IMR-90 (cell line): Measurements from ENCODE around the gene CCR5AS.

Experiments used
- ATAC-seq: fragments of 200-7000 bp; cut with Tn5 transposase; 2 replicates; pipeline ENCODE4 v1.9.1; 2020; ENCODE audit warnings: low read depth, mild to moderate bottlenecking, moderate library complexity
- BruUV-seq: library from RNA; stranded (reverse); fragments of 400-500 nt; replicated peaks from 2 replicates; lab custom pipeline; 2021; lab: Mats Ljungman, UMichigan
- CTCF ChIA-PET: fragments of 300-600 bp; formaldehyde crosslinking; extraction: SDS; loops from one replicate; lab custom pipeline; 2021; ENCODE audit warnings: antibody characterized with exemption; lab: Yijun Ruan, JAX
- POLR2A ChIA-PET: fragments of 300-600 bp; sonication (Branson Sonifier 250); formaldehyde crosslinking; loops from one replicate; lab custom pipeline; 2022; ENCODE audit warnings: antibody characterized with exemption; ENCODE audit not compliant: unreplicated experiment; lab: Charles Lee
- DNase-seq: peaks from one replicate; pipeline ENCODE4 v3.0.0; 2013
- H2AFZ ChIP-seq: replicated peaks from 2 replicates; pipeline ENCODE3; 2013; ENCODE audit warnings: low read length, mild to moderate bottlenecking; ENCODE audit not compliant: poor library complexity
- H2AK5ac ChIP-seq: 2 replicates; pipeline ENCODE4 v1.6.1; 2013; ENCODE audit warnings: low read depth, low read length, inconsistent platforms
- H2AK9ac ChIP-seq: replicated peaks from 2 replicates; pipeline ENCODE3; 2013; ENCODE audit warnings: mild to moderate bottlenecking, low read depth, low read length, moderate library complexity; ENCODE audit not compliant: poor library complexity
- H2BK120ac ChIP-seq: 2 replicates; pipeline ENCODE4 v1.6.1; 2013; ENCODE audit warnings: low read depth, low read length, inconsistent platforms
- H2BK15ac ChIP-seq: 3 replicates; pipeline ENCODE4 v1.6.1; 2013; ENCODE audit warnings: low read depth, low read length, inconsistent platforms
- H2BK20ac ChIP-seq: 2 replicates; pipeline ENCODE4 v1.6.1; 2013; ENCODE audit warnings: low read depth, mild to moderate bottlenecking, inconsistent platforms, low read length, moderate library complexity
- H2BK5ac ChIP-seq: 2 replicates; pipeline ENCODE4 v1.6.1; 2013; ENCODE audit warnings: mild to moderate bottlenecking, low read depth, low read length, inconsistent platforms; ENCODE audit not compliant: poor library complexity, severe bottlenecking
- H3K14ac ChIP-seq: replicated peaks from 2 replicates; pipeline ENCODE4 v1.6.1; 2013; ENCODE audit warnings: low read depth, low read length, inconsistent platforms
- H3K18ac ChIP-seq: 2 replicates; pipeline ENCODE4 v1.6.1; 2013; ENCODE audit warnings: low read depth, low read length, control low read depth
- H3K23ac ChIP-seq: 2 replicates; pipeline ENCODE4 v1.6.1; 2013; ENCODE audit warnings: low read depth, low read length, inconsistent platforms
- H3K27ac ChIP-seq: 2 replicates; pipeline ENCODE4 v1.5.1; 2013; ENCODE audit warnings: mild to moderate bottlenecking, control low read depth, low read length; ENCODE audit not compliant: insufficient read depth
- H3K27me3 ChIP-seq: 2 replicates; pipeline ENCODE4 v1.6.1; 2013; ENCODE audit warnings: low read length; ENCODE audit not compliant: control insufficient read depth, insufficient read depth
- H3K36me3 ChIP-seq: 2 replicates; pipeline ENCODE4 v1.6.1; 2013; ENCODE audit warnings: low read length, mixed read lengths; ENCODE audit not compliant: control insufficient read depth, insufficient read depth
- H3K4ac ChIP-seq: 2 replicates; pipeline ENCODE4 v1.6.1; 2013; ENCODE audit warnings: low read depth, low read length, inconsistent platforms
- H3K4me1 ChIP-seq: 2 replicates; pipeline ENCODE4 v1.6.1; 2013; ENCODE audit warnings: low read length, mixed read lengths; ENCODE audit not compliant: control insufficient read depth, insufficient read depth
- H3K4me2 ChIP-seq: 2 replicates; pipeline ENCODE4 v1.6.1; 2013; ENCODE audit warnings: low read depth, mild to moderate bottlenecking, control low read depth, low read length, moderate library complexity
- H3K4me3 ChIP-seq: 2 replicates; pipeline ENCODE4 v1.5.1; 2013; ENCODE audit warnings: low read depth, mild to moderate bottlenecking, control low read depth, low read length, moderate library complexity; ENCODE audit not compliant: insufficient read depth
- H3K56ac ChIP-seq: 2 replicates; pipeline ENCODE4 v1.6.1; 2013; ENCODE audit warnings: low read length, inconsistent platforms; ENCODE audit not compliant: insufficient read depth; ENCODE audit errors: extremely low read depth
- H3K79me1 ChIP-seq, 2 experiments: 2 replicates each; pipeline ENCODE4 v1.6.1; 2013; ENCODE audit warnings: low read length in 2 of 2, inconsistent platforms in 1 of 2, low read depth in 1 of 2
- H3K9ac ChIP-seq: 2 replicates; pipeline ENCODE4 v1.6.1; 2013; ENCODE audit warnings: low read depth, low read length, control low read depth
- H3K9me1 ChIP-seq: 2 replicates; pipeline ENCODE4 v1.6.1; 2013; ENCODE audit warnings: low read length, inconsistent platforms; ENCODE audit not compliant: insufficient read depth
- H3K9me3 ChIP-seq: 2 replicates; pipeline ENCODE4 v1.6.1; 2013; ENCODE audit warnings: low read length; ENCODE audit not compliant: control insufficient read depth, insufficient read depth
- H4K20me1 ChIP-seq: 2 replicates; pipeline ENCODE4 v1.6.1; 2013; ENCODE audit warnings: low read length, inconsistent platforms; ENCODE audit not compliant: insufficient read depth
- H4K5ac ChIP-seq: 2 replicates; pipeline ENCODE4 v1.6.1; 2013; ENCODE audit warnings: mild to moderate bottlenecking, low read depth, low read length, control low read depth
- H4K8ac ChIP-seq, 2 experiments: 2 replicates each; pipeline ENCODE4 v1.6.1; 2013; ENCODE audit warnings: low read depth in 2 of 2, low read length in 2 of 2, control low read depth in 1 of 2, inconsistent platforms in 1 of 2
- H4K91ac ChIP-seq: 2 replicates; pipeline ENCODE4 v1.6.1; 2013; ENCODE audit warnings: low read depth, low read length, inconsistent platforms; ENCODE audit not compliant: insufficient read depth
- BHLHE40 ChIP-seq: fragments of 150-350 bp; IDR thresholded peaks from 2 replicates; pipeline ENCODE4 v1.6.1; 2016; ENCODE audit warnings: mild to moderate bottlenecking, low read depth, low read length
- FOS ChIP-seq: fragments of 150-350 bp; IDR thresholded peaks from 2 replicates; pipeline ENCODE4 v1.6.1; 2016; ENCODE audit warnings: low read depth, low read length
- MAZ ChIP-seq: IDR thresholded peaks from 2 replicates; pipeline ENCODE4 v1.6.1; 2012; ENCODE audit warnings: low read depth, mild to moderate bottlenecking, low read length, improper control_type of control experiment, moderate library complexity, borderline replicate concordance
- NFE2L2 ChIP-seq: fragments of 150-350 bp; IDR thresholded peaks from 2 replicates; pipeline ENCODE4 v1.6.1; 2016; ENCODE audit warnings: low read depth, mild to moderate bottlenecking, low read length
- WGBS, 2 experiments: methylation state at CpG; one replicate each; pipeline versions ENCODE4 v1.1.5 to v1.1.7; 2013; ENCODE audit warnings: missing lambda C conversion rate in 2 of 2; ENCODE audit not compliant: insufficient read length in 1 of 2; ENCODE audit errors: extremely low coverage in 2 of 2; 5-methylcytosine and 5-hydroxymethylcytosine counted together
- dilution Hi-C: fragments of 300-500 bp; cut with HindIII; formaldehyde crosslinking; loops from one replicate; pipeline ENCODE4 v1.14.3; 2018; ENCODE audit warnings: low sequenced_read_pairs; ENCODE audit not compliant: unreplicated experiment
- in situ Hi-C: fragments of 300-500 bp; cut with MboI; formaldehyde crosslinking; loops from 3 replicates; pipeline ENCODE4 v1.14.3; 2019; ENCODE audit warnings: low sequenced_read_pairs, inconsistent platforms, mixed read lengths
- intact Hi-C: fragments of 100-400 bp; cut with micrococcal nuclease; formaldehyde crosslinking; loops from 2 replicates; pipeline ENCODE4 v1.10.0; 2022

CCR5AS gene

GRCh38 chr3:46411271-46411670, 4.4 kb upstream of the CCR5AS start:
- H2BK20ac ChIP-seq = no peak overlapping the region
- no peak overlapping the region for H3K4ac ChIP-seq
- CTCF ChIA-PET = no interaction called here
- no TSS peak for BruUV-seq
- peaks cover 16% of the 10 kb centered on the region for H3K4me1 ChIP-seq
- no peak overlapping the region for H2BK15ac ChIP-seq
- no peak overlapping the region for H2AK9ac ChIP-seq
- no peak overlapping the region for H3K18ac ChIP-seq
- H3K14ac ChIP-seq = no peak overlapping the region
- H3K4me3 ChIP-seq = no peak overlapping the region
- no peak overlapping the region for H2BK120ac ChIP-seq
- peaks cover 0 to 4% of the 10 kb centered on the region in 2 experiments; a peak in 1 of 4 replicates for H3K79me1 ChIP-seq
- ATAC-seq (no peak), DNase-seq (no peak)
- intact Hi-C loops = no loop called here
- H3K9me3 ChIP-seq = no peaks in the 10 kb centered on the region
- H4K8ac ChIP-seq = no peak overlapping the region
- in situ Hi-C loops = no loop called here
- H3K9ac ChIP-seq = no peak overlapping the region
- no peak overlapping the region for H4K5ac ChIP-seq
- WGBS, 2 experiments = no CpG with 5 or more reads among the region's 2 CpGs
- H4K91ac ChIP-seq = no peak overlapping the region
- H4K20me1 ChIP-seq = no peaks in the 10 kb centered on the region
- no peak overlapping the region for H2BK5ac ChIP-seq
- H3K36me3 ChIP-seq = no peaks in the 10 kb centered on the region
- no peak overlapping the region for H3K56ac ChIP-seq
- POLR2A ChIA-PET = no interaction called here
- H2AFZ ChIP-seq = no peak overlapping the region
- H3K23ac ChIP-seq = no peak overlapping the region
- H3K9me1 ChIP-seq = peaks cover 5% of the 10 kb centered on the region
- no peak overlapping the region for H3K27ac ChIP-seq
- no peak overlapping the region for H3K4me2 ChIP-seq
- TF ChIP-seq BHLHE40 (no peak), FOS (no peak), MAZ (no peak), NFE2L2 (no peak)
- dilution Hi-C loops = no loop called here
- H3K27me3 ChIP-seq = peaks cover 1% of the 10 kb centered on the region; the same call in 1 of the 2 replicates
- no peak overlapping the region for H2AK5ac ChIP-seq
